Esophagus muscularis mucosa (tissue), 4 donors: Measurements from ENCODE around the gene RPS6KL1. TPM values are rescaled to one million over a fixed set of nuclear protein-coding genes. Genes with fewer than 3 reads are reported as not detected.

Experiments used
- DNase-seq: peaks from one replicate; pipeline ENCODE4 v3.0.0-alpha.2; 2017; ENCODE audit errors: extremely low spot score
- H3K27ac ChIP-seq, 4 donors: fragments of 200-600 bp; sonication (generic); replicated peaks in 1 of 4; 1 replicate in 3 of 4; 2 replicates in 1 of 4; pipeline ENCODE4 v1.5.1; 2016 to 2019; ENCODE audit warnings: mild to moderate bottlenecking in 1 of 4
- H3K27me3 ChIP-seq, 4 donors: fragments of 200-600 bp; sonication (generic); one replicate each; pipeline versions ENCODE4 v1.5.1 to v1.6.0; 2016 to 2019
- H3K36me3 ChIP-seq, 4 donors: fragments of 200-600 bp; sonication (generic); one replicate each; pipeline ENCODE4 v1.5.1; 2016 to 2019
- H3K4me1 ChIP-seq, 4 donors: fragments of 200-600 bp; sonication (generic); one replicate each; pipeline ENCODE4 v1.5.1; 2016 to 2019
- H3K4me3 ChIP-seq, 4 donors: fragments of 200-600 bp; sonication (generic); 1 replicate in 2 of 4; 2 replicates in 2 of 4; pipeline ENCODE4 v1.5.1; 2016 to 2019; ENCODE audit warnings: mild to moderate bottlenecking in 4 of 4, moderate library complexity in 1 of 4
- H3K9me3 ChIP-seq, 4 donors: fragments of 200-600 bp; sonication (generic); 1 replicate in 3 of 4; 2 replicates in 1 of 4; pipeline ENCODE4 v1.5.1; 2016 to 2019
- CTCF ChIP-seq, 3 experiments: fragments of 200-600 bp in 2 of 3; fragments of 450-650 bp in 1 of 3; sonication (generic) in 2 of 3; IDR thresholded peaks; one replicate each; pipeline ENCODE4 v1.5.1; 2017 to 2019; ENCODE audit warnings: antibody characterized with exemption in 3 of 3, mild to moderate bottlenecking in 2 of 3, moderate library complexity in 1 of 3
- EP300 ChIP-seq: sonication (generic); formaldehyde crosslinking; IDR thresholded peaks from one replicate; pipeline ENCODE4 v1.6.1; 2017; ENCODE audit warnings: antibody characterized with exemption
- POLR2A ChIP-seq: fragments of 450-650 bp; IDR thresholded peaks from one replicate; pipeline ENCODE4 v1.6.1; 2017; ENCODE audit warnings: antibody characterized with exemption, moderate library complexity, mild to moderate bottlenecking, low read depth
- POLR2AphosphoS5 ChIP-seq, 2 donors: sonication (generic); formaldehyde crosslinking; IDR thresholded peaks; one replicate each; pipeline ENCODE4 v1.6.1; 2017; ENCODE audit warnings: antibody characterized with exemption in 2 of 2
- WGBS: methylation state at CpG from one replicate; pipeline ENCODE4 v1.1.5; 2018; 5-methylcytosine and 5-hydroxymethylcytosine counted together
- intact Hi-C: fragments of 100-400 bp; cut with DNase I; formaldehyde crosslinking; loops from one replicate; pipeline ENCODE4 v1.15.1; 2023
- total RNA-seq, 4 donors: library from RNA; depleted of rRNA; stranded (reverse); fragments of >200 nt; gene quantifications; one replicate each; pipeline versions ENCODE4 v1.1.0 to v1.2.1, GENCODE V29; 2016

Gene RPS6KL1
- total RNA-seq, 4 donors from 2014 or later: 5.3 to 9.7 (median 7.7) TPM

- 78% methylated on average over 3 of the region's 3 CpGs for WGBS
- no peak for DNase-seq
- no peak overlapping the region for H3K27ac ChIP-seq
- no peaks in the 10 kb centered on the region for H3K9me3 ChIP-seq
- no peaks in the 10 kb centered on the region for H3K36me3 ChIP-seq
- H3K4me1 ChIP-seq: peaks cover 26 to 31% (median 28%) of the 10 kb centered on the region in 4 donors
- no peak overlapping the region for H3K4me3 ChIP-seq
- intact Hi-C loops: no loop called here
- TF ChIP-seq EP300 (no peak), POLR2AphosphoS5 (IDR thresholded peaks at IDR 0.05) (no peak)
- no peaks in the 10 kb centered on the region for H3K27me3 ChIP-seq
These were observed 43.5 kb downstream of the RPS6KL1 start for GRCh38 chr14:74879427-74880182.

- whole genome bisulfite sequencing: 51% methylated on average over 11 of the region's 13 CpGs
- no peaks in the 10 kb centered on the region for H3K36me3 ChIP-seq
- no peak for TF ChIP-seq EP300
- no peak for TF ChIP-seq POLR2A
- no peak for TF ChIP-seq CTCF (IDR thresholded peaks at IDR 0.05)
- TF ChIP-seq POLR2AphosphoS5 (IDR thresholded peaks at IDR 0.05): no peak
- H3K4me1 ChIP-seq: peaks cover 5 to 9% (median 6%) of the 10 kb centered on the region in 4 donors
- H3K9me3 ChIP-seq: no peaks in the 10 kb centered on the region
- no peak within 1 kb of the TSS for H3K27ac ChIP-seq
- H3K4me3 ChIP-seq: no peak within 1 kb of the TSS
- intact Hi-C loops: no loop called here
- no peak for DNase-seq
- no peaks in the 10 kb centered on the region for H3K27me3 ChIP-seq
These were observed 46.8 kb downstream of the RPS6KL1 start, which contains the start of gene PROX2 for GRCh38 chr14:74875941-74876913. TSS of gene PROX2 (minus strand) at chr14:74876145. CDS start at chr14:74863834, 12,311 bp downstream.

GRCh38 chr14:74875204-74875603 lies 47.9 kb downstream of the RPS6KL1 start:
- DNase-seq: no peak
- Histone ChIP-seq H3K4me1 (peaks cover 0 to 3% (median 0%) of the 10 kb centered on the region in 4 donors), H3K36me3 (no peaks in the 10 kb centered on the region), H3K27ac (no peak overlapping the region), H3K9me3 (no peaks in the 10 kb centered on the region), H3K27me3 (no peaks in the 10 kb centered on the region), H3K4me3 (no peak overlapping the region)
- TF ChIP-seq CTCF (IDR thresholded peaks at IDR 0.05): no peak
- TF ChIP-seq EP300: no peak
- TF ChIP-seq POLR2AphosphoS5 (IDR thresholded peaks at IDR 0.05): no peak
- TF ChIP-seq POLR2A: no peak
- intact Hi-C loops: no loop called here
- WGBS: 95% methylated on average over 5 of the region's 5 CpGs

GRCh38 chr14:74871819-74872218 lies 51.2 kb downstream of the RPS6KL1 start:
- no peaks in the 10 kb centered on the region for H3K36me3 ChIP-seq
- no peak overlapping the region for H3K27ac ChIP-seq
- H3K4me1 ChIP-seq: peaks cover 0 to 3% (median 0%) of the 10 kb centered on the region in 4 donors
- H3K4me3 ChIP-seq: no peak overlapping the region
- intact Hi-C loops: no loop called here
- 98% methylated on average over 4 of the region's 4 CpGs for WGBS
- H3K27me3 ChIP-seq: no peaks in the 10 kb centered on the region
- DNase-seq: no peak
- TF ChIP-seq EP300 (no peak), POLR2AphosphoS5 (IDR thresholded peaks at IDR 0.05) (no peak), POLR2A (no peak), CTCF (IDR thresholded peaks at IDR 0.05) (no peak)
- no peaks in the 10 kb centered on the region for H3K9me3 ChIP-seq

GRCh38 chr14:74868739-74869138 lies 54.3 kb downstream of the RPS6KL1 start:
- H3K9me3 ChIP-seq: no peaks in the 10 kb centered on the region
- intact Hi-C loops: no loop called here
- H3K27me3 ChIP-seq: no peaks in the 10 kb centered on the region
- no peaks in the 10 kb centered on the region for H3K36me3 ChIP-seq
- no peak overlapping the region for H3K27ac ChIP-seq
- H3K4me1 ChIP-seq: no peaks in the 10 kb centered on the region
- no peak overlapping the region for H3K4me3 ChIP-seq
- TF ChIP-seq POLR2AphosphoS5 (IDR thresholded peaks at IDR 0.05) (no peak), EP300 (no peak), CTCF (IDR thresholded peaks at IDR 0.05) (no peak), POLR2A (no peak)
- DNase-seq: no peak
- 91% methylated on average over 8 of the region's 8 CpGs for WGBS
